NCI-H2029 (cell line): ENCODE results near the gene MAL.
A peak's percentile ranks its signal among the peaks of the same experiment; 100 is the strongest.

Experiments used
- DNase-seq: peaks from one replicate; lab custom pipeline; 2025; lab: John Stamatoyannopoulos, UW

MAL gene

DNA sequence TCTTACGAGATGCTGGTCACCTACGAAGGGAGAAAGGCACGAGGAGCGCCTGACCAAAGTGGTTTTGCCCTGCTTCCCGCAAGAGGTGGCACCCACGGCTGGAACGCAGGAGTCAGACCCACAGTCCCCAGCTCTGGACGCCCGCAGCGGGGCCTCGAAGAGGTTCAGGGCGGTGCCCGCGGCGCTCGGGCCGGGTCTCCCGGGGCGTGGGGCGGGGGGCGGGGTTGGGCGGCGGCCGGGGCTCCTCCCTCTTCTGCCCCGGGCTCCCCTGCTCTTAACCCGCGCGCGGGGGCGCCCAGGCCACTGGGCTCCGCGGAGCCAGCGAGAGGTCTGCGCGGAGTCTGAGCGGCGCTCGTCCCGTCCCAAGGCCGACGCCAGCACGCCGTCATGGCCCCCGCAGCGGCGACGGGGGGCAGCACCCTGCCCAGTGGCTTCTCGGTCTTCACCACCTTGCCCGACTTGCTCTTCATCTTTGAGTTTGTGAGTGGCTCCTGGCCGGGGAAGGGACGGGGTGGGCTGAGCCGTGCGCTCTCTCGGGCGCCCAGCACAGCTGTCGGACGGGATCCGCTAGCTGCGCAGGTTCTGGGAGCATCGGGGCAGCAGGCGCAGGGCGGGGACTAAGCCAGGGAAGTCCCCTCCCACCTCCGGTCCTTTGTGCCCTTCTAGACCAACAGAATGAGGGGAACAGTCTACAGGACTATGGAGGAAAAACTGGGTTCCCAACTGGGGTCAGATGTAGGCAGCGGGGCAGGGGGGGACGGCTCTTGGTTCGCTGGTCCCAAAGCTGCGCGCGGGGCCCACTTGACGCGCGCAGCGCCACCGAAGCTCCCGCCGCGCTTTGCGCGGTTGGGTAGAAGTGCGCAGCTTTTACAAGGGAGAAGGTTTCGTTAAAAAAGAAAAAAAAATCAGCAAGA lies at the start of gene MAL:
TSS of gene MAL (plus strand) at position 303 of the 914 bp plus-strand sequence. CDS start at position 388, 85 bp downstream.
- no peak for DNase-seq

DNA sequence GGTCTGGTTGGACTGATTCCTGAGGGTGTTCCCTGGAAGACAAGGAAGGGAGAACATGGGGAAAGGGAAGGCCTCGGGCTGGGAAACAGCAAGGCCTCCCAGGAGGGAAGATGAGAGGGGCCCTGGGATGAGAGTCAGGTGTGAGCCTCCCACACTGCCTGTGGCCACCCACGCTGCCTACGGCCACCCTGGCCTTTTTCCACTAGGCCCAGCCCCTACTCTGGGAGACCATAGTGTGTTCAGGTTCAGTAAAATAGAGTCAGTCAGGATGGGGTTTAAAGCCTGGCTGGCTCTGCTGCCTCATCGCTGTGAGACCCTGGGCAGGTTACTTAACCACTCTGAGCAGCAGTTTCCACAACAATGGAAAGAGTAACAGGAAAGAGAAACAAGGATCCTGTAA lies 47.7 kb upstream of the MAL start:
- no peak for DNase-seq

DNA sequence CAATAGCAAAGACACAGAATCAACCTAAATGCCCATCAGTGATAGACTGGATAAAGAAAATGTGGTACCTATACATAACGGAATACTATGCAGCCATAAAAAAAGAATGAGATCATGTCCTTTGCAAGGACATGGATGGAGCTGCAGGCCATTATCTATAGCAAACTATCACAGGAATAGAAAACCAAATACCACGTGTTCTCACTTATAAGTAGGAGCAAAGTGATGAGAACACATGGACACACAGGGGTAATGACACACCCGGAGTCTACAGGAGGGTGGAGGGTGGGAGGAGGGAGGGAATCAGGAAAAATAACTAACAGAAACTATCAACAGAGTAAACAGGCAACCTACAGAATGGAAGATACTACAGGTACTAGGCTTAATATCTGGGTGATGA lies 46.6 kb upstream of the MAL start:
- DNase-seq, result no peak

DNA sequence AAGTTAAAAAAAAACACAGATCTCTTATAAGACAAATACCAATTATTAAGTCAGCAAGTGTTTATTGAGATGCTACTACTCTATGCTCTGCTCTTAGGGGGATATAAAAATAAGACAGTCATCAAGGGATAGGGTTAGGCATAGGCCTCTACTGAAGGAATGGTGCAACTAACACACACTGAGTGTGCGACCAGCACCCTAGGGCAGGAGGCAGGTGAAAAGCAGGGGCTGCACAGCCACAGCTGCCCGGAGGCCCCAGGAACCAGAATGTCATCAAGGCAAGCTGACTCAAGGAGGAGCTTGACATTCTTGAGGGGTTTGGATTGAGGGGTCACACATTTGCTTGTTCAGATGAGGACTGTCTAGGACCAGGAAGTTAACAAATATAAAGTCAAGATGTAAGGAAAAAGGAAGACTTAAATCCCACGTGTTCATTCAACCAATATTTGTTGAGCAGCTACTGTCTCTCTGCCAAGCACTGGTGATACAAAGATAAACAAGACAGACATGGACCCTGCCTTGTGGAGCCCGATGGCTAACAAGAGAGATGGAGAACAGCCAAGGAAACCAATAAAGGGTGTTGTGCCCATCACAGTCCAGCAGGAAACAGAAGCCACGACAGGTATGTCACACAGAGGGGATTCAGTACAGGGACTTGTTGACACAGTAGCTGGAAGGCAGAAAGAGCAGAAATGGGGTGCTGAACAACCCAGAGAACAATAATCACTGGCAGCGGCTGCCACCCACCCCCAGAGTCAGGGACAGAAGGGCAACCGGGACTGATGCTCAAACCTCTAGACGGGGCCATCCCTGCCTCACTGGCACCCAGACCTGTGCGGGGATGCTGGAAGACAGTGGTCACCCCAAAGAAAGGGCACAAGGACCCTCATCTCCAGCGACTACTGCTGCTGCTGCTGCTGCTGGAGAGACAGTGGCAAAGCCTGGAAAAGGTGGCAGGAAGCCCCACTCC lies 45.8 kb upstream of the MAL start:
- DNase-seq, result peak; percentile 17

DNA sequence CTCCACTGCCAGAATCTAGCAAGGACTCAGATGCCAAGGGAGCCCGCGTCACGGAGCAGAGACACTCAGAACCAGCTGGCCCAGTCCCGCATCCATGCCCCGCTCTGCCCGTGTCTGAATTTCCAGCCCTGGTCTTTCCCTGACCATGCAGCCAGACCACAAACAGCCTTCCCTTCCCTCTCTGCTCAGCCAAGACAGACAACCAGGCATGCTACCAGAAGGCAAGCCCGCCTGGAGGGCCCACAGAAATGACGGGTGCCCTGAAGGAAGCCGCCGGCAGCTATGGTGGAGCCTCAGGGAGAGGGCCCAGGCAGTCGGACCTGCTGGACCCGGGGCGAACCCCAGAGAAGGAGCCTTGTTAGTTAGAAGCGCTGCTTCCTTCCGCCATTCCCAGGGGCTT lies 45.1 kb upstream of the MAL start:
- no peak for DNase-seq

DNA sequence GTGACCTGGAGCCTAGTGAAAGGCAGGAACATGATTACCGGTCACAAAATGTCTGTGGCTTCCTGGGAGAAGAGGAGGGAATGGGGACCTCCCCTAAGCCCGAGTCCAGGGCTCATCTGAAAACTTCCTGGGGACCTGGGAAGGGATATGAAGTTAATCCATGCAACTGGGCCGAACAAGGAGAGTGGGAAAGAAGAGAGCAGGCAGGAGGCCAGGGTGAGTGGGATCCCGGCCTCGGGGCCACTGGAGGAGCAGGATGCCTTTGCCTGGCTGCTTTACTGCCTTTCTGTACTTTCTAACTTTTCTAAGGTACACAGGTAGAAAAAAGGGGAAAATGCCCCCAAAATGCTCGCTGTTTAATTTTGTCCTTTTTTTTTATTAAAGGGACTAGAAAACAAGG lies 43.4 kb upstream of the MAL start:
- DNase-seq, result no peak

DNA sequence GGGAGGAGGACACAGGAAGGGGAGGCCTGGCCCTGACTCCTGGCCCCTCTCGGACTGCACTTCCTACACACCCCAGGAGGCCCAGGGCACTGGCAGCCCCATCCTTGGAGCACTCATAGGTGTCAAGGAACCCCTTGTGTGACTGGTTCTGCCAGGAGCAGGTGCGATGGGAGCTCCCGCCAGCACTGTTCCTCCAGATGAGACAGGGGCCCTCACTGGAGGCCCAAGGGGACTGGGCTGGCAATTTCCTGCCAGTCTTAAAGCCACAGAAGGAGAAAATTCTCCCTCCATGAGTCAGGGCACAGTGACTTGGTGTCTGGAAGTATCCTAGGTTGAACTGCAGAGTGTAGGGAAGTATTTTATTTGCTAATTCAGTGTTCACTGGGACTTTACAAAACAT lies 42.8 kb upstream of the MAL start:
- no peak for DNase-seq

DNA sequence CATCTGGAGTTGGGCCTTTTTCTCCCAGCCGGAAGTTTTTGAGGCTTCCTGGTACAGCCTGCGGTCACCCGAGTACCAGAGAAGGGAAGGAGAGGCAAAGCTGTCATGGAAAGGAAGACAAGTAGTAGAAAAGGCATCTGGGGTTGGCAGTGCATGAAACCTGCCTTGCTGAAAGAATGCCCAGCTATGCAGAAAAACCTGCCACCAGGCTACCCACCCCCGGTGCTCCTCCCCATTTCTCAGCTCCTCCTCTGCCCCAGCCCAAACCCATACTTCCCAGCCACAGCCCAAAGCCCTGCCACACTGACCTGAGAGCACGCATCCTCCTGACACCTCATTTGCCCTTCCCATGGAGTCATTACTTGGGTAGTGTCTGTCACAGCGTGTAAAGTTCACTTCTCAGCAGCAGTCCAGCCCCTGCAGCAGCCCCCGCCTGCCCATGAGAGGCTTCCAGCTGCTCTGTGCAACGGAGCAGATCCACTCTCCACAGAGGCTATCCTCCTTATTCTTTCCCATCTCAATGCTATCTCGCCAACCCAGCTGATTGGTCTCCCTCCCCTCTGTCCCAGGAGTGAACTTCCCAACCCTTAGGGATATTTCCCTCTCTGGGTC lies 40.4 kb upstream of the MAL start:
- no peak for DNase-seq

DNA sequence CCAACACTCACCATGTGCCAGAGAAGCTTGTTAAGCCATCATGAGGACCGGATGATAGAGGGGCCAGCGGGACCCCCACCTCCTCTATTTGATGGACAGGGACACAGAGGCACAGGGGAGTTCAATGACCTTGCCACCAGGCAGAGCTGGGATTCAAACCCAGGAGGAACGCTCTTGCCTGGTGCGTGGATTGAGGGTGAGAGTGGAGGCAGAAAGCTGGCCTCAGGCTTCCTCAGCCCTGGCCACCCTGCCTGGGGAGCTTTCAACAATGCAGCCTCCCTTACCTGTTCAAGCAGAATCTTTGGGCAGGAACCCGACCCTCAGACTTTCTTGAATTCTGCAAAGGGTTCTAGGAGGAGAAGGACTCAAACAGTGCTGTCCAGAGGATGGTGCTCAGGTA lies 39.9 kb upstream of the MAL start:
- DNase-seq, result no peak

DNA sequence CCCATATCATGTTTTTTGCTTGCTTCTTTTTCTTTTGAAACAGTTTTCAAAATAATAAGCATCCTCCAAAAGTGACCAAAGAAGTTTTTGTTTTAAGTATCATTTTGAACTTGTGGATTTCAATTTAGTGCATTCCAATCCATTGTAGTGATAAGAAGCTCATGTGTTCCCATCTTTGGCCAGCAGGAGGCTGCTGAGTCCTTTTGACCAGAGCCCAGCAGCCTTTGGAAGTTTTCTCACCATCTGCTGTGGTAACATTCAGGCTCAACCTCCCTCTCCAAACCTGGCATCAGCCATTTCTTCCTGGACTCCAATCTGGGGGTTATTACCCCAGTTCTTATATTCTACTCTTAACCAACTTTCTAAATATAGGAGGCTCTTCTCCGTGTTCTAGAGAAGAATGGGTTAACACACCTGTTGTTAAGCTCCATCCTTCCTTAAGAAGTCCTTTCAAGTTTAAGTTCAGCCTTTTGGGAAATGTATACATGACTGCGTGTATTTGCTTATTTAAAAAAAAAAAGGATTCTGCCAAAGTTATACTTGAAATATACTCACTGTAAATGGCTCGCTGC lies 39.0 kb upstream of the MAL start:
- peak; percentile 20 for DNase-seq

DNA sequence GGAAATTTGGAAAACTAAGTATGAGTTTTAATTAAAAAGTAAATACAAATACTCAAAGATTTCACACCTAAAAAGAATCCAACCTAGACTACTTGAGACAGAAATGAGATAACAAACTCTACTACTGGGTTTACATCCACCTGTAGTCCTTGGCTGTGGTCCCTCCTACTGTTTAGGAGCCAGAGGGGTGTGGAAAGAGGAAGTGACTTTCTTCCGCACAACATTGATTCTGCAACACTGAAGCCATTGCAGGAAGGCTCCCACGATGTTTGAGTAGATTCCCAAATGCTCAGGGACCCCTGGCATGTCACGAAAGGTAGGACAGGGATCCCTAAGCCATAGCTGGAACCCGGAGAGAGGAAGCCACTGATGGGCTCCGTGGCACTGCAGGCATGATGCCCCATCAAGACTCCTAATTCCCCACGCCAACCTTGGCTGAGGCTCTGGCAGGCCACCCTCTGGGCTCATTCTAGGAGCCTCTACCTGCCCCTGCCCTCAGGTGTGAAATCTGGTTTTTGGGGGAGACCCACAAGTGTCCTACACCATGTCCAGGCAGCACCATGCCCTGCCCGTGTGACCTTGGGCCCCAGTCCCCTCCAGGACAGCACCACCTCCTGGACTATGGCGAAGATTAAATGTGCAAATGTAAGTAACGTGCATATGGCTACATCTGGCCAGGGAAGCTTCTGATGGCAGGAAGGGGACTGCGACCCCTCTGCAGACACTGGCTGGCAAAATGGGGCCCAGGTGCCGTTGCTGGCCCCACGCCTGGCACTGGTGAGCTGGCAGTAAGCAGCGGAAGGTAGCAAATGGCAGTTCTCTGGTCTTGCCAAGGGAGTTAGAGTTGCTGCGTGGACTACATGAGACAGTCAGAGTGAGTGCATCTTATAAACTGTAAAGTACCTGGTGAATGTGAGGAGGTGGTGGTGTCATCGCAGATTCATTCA lies 38.2 kb upstream of the MAL start:
- no peak for DNase-seq

DNA sequence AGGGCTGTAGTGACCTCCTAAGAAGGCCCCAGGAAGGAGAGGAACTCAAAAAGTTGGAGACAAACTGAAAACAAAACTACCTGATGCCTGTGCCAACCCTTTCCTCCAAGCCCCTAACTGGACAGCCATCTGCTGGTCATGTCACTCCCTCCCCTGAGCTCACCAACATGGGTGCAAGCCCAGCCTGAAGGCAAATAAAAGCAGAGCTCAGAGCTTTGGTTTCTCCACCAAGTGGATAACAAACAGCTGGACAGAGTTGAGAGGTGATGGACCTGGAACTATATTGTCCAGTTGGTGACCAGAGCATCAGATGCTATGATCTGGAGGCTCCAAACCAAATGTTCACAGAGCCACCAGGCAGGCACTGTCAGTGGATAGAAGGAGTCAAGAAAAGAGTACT lies 34.6 kb upstream of the MAL start:
- no peak for DNase-seq

DNA sequence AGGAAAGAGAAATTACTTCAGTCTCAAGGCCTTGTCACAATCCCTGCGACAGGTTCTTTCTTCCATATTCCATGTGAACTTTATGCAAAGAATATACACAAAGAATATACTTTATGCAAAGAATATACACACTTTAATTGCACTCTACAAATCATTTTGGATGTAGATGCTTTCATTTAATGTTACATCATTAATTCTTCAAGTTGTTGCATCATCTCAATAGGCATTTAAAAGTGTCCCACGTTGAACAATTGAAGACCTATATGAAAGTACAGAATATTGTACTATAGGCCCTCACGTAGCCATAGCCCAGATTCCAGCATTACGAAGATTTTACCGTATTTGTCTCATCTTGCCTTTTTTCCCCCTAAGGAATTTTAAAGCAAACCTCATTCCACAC lies 33.1 kb upstream of the MAL start:
- no peak for DNase-seq

DNA sequence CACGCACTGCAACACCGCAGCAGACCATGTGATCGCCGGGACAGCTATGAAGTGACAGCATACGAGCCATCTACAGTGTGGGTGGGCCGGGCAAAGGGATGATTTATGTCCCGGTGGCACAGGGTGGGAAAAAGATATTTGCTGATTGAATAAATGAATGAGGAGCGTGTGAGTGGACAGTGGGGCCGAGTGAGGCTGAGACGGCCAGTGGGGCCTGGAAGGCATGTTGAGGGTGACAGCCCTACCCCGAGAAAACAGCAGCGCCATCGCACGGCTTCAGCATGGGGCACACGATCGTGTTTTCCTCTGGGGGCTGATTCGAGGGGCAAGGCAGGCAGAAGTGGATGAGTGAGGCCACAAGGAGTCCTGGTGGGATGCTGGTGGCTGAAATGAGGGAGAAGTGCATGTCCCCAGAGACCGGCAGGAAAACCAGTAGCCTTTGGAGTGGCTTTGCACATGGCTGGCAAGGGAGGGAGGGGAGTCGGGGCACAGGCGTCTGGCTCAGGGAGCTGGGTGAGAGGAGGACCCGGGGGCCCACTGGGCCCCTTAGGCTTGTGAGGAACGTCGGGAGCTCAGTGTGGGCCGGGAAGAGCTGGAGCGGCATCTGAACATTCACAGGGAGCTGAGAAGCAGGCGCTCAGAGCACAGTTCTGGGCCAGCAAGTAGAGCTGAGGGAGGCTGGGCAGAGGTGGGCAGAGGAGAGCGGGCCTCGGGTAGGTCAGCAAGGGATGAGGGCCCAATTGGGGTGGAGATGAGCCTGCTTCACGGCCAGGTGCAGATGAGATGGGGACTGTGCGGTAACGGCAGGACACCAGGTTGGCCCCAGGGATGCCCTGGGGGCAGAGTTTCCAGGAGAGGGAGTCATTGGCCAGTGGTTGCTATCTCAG lies 32.1 kb upstream of the MAL start:
- no peak for DNase-seq

DNA sequence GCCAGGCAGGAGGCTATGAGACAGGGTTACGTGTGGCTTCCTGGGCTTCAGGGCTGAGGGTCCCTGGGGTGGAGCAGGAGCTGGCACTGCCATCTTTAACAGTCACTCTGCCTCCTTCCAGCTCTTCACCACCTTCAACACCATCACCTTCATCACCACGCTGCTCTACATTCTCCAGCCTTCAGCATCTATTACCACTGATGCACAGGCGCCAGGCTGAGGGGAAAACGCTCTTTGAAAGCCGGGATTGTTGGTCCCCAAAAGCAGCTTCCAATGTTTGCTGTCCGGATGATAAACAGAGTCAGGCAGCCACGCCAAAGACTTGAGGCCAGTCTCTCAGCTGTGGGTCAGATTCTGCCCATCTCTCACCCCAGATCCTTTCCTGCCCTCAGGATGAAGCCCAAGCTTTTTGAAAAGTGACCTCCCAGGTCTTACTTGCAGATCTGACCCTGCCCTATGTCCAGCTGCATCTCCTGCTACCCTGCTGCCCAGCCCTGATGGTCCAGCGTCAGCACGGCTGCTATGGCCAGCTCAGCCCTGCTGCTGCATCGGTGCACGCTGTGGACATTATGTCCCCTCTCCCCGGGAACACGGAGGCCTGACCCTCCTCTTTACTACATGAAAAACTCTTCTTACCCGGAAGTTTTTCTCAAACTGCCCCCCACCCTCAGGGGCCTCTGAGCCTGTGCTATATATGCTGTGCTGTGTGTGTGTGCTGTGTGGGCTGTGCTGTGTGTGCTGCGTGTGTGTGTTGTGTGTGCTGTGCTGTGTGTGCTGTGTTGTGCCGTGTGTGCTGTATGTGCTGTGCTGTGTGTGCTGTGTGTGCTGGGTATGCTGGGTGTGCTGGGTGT lies 31.2 kb upstream of the MAL start:
- DNase-seq, result no peak

DNA sequence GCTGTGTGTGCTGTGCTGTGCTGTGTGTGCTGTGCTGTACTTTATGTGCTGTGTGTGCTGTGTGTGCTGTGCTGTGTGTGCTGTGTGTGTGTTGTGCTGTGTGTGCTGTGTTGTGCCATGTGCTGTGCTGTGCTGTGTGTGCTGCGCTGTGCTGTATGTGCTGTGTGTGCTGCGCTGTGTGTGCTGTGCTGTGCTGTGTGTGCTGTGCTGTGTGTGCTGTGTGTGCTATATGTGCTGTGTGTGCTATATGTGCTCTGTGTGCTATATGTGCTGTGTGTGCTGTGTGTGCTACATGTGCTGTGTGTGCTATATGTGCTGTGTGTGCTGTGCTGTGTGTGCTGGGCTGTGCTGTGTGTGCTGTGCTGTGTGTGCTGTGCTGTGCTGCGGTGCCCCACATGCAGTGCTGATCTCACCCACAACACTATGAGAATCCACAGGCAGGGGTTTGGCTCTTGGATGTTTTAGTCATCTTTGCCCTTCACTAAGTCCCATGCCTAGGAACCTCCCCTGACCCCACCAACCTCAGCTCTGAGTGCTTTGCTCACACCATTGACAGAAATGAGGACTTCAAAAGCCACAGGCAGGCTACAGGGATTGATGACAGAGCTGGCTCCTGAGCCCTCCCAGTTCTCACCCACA lies 30.5 kb upstream of the MAL start:
- DNase-seq, result no peak

DNA sequence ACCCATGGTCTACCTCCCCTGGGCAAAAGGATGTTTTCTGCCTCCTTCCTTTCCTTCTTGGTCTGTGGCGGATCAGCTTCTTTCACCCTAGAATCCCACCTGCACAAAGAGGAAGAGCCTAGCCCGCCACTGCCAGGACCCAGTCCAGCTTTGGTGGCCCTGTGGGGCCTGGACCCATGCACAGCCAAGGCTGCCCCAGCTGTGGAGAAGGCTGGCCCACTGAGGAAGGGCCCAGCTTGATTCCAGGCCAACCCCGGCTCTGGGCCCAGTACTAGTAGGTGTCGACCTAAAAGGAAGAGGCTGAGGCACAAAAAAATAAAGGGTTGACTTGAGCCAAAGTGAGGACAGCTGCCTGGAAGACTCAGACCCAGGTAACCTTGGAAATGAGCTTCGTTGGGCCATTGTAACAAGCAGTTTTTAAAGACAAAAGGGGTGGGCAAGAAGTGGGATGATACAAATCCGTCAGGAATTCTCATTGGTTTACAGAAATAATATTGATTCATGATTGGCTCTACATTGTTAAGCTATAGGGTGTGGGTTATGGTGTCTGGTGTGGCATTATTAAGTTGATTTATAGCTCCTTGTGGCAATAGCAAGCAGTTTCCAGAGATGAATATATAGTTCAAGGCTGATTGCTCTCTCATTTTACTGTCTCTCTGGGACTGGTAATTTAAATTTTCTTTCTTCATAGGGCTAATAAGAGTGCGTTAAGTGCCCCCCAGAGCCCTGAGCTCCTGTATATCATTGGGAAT lies 29.8 kb upstream of the MAL start:
- DNase-seq, result no peak
